ENCODE results near the gene PTCH2.
A peak's percentile ranks its signal among the peaks of the same experiment; 100 is the strongest.
"Not testable (repeated sequence)": the region's sequence is repeated elsewhere in the genome, so short reads cannot be mapped to it uniquely, and the experiment has no call there.

The PTCH2 gene

DNA sequence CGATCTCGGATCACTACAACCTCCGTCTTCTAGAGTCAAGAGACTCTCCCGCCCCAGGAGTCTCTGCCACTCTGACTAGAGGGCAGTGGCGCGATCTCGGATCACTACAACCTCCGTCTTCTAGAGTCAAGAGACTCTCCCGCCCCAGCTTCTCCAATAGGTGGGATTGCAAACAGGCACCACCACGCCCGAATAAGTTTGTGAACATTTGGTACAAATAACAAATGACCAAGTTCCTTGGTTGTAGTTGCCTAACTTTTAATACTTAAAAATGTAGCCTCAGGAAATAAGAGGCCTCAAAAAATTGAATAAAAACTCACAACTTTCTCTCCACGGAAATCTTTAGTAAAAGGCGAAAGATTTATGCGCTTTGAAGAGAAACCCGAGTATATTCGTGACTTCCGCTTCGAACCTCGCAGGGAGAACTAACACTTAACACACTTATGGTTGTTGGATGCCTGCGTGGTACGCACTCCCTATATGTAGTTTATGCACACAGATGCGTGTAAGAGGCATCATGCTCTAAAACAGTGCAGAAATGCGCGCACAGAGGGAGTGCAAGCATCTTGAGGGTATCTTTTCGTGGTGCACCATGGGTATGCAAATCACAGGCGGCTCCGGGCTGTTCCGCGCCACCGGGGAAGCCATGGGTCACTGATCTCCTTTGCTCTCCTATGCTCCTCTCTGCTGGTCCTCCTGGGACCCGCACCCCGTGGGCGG lies 23.3 kb downstream of the PTCH2 start:
- DNase-seq (ENCODE audit: low read depth in 2 of 2): peak; percentile 79 to 86

DNA sequence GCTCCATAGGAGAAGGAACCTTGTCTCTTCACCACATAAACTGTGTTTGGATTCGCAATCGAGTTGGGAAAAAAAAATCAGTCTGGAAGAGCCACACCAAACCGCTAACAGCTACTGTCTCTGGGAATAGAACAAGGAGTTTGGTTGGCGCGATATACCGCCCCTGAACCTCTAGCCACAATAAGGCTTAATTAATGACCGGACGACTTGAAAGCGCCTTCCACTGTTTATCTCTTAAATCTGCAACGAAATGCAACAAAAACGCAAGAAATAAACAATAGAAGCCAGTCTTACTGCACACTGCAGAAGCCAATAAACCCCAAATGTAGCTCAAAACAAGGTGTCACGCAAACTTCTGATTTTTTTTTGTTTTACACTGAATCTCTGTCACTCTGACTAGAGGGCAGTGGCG lies 23.9 kb downstream of the PTCH2 start:
- DNase-seq (ENCODE audit: low read depth in 2 of 2): no peak

DNA sequence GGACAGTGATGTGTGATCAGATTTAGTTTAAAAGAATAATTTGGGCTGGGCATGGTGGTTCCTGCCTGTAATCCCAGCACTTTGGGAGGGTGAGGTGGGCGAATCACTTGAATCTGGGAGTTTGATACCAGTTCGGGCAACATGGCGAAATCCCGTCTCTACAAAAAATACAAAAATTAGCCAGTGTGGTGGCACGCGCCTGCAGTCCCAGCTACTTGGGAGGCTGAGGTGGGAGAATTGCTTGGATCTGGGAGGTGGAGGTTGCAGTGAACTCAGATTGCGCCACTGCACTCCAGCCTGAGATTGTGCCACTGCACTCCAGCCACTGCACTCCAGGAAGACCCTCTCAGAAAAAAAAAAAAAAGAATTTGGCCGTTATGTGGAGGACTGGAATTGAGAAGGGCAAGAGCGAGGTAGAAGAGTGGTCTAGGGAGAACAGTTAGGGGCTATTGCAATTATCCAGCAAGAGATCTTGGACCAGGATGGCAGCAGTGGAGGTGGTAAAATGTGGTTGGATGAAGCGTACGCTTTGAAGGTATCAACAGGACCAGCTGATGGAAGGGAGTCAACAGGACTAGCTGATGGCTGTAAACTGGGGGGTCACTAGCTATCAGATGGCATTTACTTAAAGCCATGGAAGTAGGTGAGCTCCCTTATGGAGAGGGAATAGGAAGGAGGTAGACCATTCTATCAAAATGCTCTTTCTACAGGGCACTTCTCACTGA lies 25.1 kb downstream of the PTCH2 start:
- no peak for DNase-seq (ENCODE audit: low read depth in 2 of 2)

DNA sequence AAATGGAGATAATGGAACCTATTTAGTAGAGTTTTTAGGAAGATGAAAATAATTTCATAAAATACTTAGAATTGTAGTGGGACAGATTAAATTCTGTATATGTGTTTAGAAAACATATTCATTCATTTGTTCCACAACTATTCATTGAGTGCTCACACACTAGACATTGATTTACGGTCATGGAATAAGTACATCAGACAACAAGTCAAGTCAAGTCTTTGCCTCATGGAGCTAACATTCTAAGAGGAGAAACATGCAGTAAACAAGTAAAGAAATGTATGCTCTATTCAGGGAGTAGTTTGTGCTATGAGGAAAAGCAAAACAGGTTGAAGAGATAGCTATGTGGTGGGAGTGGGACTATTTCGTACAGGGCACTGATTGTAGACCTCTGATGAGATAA lies 25.7 kb downstream of the PTCH2 start:
- no peak for DNase-seq (ENCODE audit: low read depth in 2 of 2)

DNA sequence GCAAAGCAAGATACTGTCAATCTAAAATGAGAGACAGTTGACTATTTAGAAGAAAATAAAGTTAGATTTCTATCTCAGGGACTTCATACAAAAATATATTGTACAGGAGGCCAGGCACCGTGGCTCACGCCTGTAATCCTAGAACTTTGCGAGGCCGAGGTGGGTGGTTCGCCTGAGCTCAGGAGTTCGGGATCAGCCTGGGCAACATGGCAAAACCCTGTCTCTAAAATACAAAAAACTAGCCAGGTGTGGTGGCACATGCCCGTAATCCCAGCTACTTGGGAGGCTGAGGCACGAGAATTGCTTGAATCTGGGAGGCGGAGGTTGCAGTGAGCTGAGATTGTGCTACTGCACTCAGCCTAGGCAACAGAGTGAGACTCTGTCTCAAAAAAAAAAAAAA lies 27.1 kb downstream of the PTCH2 start:
- not testable (repeated sequence) for DNase-seq (ENCODE audit: low read depth in 2 of 2)

DNA sequence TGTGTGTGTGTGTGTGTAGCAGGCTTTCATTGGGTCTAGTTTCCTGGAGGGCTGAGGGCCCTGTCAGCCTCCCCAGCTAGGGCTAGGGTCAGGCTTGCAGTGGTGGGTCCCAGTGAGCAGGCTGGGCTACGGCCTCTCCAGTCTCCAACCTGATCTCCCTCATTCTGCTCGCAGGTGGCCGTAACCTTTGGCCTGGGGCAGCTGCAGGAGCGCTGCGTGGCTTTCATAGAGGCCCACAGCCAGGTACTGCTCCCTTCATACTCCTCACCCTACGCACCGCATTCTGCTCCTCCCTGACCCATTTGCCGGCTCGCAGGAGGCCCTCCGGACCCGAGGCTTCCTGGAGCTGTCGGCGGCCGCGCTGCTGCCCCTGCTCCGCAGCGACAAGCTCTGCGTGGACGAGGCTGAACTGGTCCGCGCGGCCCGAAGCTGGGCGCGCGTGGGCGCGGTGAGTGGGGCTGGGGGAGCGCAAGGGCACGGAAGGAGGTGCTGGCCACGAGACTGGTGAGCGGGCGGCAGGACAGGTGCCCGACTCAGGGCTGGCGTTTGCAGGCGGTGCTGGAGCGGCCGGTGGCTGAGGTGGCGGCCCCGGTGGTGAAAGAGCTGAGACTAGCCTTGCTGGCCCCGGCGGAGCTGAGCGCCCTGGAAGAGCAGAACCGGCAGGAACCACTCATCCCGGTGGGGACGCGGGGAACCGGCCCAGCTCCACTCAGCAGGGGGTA lies 30.1 kb downstream of the PTCH2 start:
- DNase-seq (ENCODE audit: low read depth in 2 of 2): no peak

DNA sequence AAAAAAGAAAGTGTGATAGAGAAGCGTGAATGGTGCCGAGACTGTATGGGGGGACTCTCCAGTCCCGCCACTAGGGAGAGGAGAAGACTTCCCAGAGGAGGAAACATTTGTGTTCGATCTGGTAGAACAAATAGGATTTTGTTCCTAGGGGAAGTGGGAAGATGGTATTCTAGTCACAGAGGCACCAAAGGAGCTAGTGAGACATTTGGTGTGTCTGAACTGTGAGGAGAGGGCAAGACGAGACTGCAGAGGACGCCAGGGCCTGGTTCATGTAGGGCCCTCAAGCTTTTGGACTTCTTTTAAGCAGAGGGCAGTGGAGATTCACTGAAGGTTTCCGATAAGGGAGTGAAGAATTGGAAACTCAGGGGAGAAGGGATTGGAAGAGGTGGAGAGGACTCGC lies 31.8 kb downstream of the PTCH2 start:
- no peak for DNase-seq (ENCODE audit: low read depth in 2 of 2)

DNA sequence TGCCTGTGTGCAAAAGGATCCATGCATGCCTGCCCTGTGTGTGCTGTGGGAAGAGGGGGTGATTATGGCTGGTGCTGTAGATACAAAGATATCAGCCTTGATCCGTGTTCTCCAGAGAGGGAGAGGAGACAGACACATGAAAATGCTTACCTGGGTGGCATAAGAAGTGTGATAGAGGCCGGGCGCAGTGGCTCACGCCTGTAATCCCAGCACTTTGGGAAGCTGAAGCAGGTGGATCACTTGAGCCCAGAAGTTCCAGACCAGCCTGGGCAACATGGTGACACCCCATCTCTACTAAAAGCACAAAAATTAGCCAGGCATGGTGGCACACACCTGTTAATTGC lies 32.3 kb downstream of the PTCH2 start:
- DNase-seq (ENCODE audit: low read depth in 2 of 2): not testable (repeated sequence)

DNA sequence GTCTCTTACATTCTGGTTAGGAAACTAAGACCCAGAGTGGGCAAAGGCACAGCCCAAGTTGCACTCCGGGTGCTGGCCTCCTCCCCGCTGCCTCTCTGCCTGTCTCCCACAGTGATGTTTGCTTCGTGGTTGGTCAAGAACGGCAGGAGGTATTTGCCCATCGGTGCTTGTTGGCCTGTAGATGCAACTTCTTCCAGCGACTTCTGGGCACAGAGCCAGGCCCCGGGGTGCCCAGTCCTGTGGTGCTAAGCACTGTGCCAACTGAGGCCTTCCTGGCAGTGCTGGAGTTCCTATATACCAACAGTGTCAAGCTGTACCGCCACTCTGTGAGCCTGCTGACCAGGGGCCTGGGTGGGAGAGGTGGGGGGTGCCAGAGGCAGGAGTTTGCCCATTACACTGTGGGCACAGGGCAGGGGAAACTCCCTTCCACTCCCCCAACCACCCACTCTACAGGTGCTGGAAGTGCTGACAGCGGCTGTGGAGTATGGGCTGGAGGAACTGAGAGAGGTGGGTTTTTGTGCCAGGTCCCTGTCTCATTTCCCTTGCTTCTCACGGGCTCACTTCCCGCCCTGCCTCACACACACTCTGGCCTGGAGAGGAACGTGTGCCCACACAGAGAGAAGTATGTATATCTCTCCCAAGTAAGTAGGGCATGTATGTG lies 32.8 kb downstream of the PTCH2 start:
- DNase-seq (ENCODE audit: low read depth in 2 of 2): no peak

DNA sequence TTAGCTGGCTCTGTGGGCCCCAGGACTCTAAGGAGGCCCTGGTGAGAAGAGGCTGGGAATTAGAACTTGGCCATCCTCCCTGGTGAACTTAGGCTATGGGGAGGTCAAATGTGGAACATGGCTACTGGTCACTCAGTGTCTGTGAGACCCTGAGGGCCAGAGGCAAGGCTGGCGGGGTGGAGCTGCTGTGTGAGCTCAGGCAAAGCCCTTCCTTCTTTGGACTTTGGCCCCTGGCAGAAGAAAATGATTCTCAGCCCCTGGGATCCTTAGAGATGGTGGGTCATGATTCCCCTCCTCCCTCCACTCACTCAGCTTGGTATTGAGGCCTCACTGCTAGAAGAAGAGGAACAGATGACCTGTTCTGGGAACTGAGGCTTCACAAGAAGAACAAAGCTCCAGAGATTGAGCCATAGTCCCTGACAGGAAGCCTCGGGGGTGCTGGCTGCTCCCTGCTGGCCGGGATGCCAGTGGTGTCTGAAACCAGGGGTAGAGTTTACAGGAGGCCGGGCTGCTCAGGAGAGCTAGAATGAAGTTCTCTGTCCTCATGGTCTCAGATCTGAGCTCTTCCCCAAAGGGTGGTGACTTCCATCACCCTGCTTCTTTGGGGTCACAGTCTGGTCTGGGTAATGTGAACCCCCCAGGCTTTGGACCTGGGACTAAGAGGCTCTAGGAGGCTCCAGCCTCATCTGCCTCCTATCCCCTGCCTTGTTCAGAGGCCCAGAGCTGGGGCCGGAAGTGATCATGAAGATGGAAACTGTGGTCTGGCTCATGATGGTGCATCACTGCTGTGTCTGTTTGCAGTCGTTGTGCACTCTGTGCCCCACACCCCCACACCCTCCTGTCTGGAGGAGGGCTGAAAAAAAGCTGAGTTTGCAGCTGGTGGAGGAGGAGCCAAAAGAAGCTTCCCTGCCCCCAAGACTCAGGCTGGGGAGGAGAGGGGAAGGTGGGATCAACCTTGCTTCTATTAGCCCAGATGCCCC lies 33.8 kb downstream of the PTCH2 start:
- DNase-seq (ENCODE audit: low read depth in 2 of 2): peak; percentile 86 to 88

DNA sequence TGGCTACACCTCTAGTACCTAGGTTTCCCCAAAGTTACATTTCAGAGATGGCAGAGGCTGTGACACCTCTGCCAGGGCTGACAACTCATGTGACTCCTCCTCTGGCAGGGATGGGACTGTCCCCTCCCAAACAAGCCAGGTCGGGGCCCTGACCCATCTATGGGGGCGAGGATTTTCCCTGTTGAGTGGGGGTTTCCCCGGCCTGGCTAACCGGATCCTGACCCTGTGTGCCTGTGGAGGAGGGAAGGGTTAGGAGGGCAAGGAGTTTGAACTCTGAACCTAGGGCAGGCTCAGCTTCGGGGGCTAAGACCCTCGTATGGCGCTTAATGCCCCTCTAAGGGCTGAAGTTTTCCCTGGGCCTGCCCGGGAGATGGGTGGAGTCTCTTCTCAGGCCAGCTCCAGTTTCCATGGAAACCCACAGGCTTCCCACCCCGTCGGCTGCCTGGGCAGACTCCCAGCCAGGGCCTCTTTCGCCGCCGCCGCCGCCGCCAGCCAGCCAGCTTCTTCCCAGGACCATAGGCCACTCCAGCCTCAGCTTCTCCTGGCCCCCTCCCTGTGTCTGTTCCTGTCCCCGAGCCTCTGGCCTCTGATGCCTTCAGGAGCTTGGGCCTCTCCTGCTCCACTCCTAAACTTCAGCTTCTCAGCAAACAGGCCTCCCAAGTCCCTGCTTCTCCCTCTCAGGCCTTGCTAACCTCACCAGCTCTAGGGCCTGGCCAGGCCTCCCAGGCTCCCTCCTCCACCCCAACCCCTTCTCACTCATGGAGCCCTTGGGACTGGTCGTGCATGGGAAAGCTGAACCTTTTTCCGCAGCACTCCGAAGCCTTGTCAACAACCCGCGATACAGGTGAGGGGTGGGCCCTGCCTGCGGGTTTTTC lies 34.8 kb downstream of the PTCH2 start, which contains the start of gene BTBD19:
BTBD19 (plus strand) TSS at position 461 of the 875 bp plus-strand sequence; CDS start at position 759, 298 bp downstream.
- peak in 1 of 2 donors; percentile 75 for DNase-seq (ENCODE audit: low read depth in 2 of 2)

DNA sequence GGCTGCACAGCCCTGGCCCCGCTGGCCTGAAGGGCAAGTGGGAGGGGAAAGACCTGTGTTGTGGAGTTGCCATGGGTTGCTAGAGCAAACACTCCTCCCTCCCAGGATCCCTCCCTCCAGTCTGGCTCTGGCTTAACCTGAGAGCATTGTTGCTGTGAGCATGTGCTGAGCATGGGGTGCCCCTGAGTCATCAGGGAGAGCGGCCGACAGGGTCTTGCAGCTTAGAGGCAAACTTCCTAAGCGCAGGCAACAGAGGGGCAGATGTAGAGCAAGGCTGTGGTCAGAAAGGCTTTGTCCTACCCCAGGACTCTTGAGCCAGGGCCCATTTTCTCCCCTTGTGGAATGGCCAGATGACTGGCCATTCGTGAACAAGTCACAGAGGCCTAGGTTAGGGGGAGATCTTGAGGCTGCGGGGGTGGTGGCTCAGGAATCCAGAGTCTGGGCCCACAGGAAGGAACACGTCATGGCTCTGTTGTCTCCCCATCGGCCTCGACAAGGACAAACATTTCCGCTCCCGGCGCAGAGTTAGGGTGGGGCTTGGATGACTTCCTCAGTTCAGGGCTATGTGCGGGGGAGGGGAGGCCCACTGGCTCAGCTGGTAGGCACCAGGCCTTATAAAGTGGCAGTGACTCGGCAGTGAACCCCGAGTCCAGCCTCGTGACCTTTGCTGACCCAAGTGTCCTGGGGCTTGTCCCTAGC lies 35.5 kb downstream of the PTCH2 start:
- DNase-seq (ENCODE audit: low read depth in 2 of 2): peak; percentile 87 to 90

DNA sequence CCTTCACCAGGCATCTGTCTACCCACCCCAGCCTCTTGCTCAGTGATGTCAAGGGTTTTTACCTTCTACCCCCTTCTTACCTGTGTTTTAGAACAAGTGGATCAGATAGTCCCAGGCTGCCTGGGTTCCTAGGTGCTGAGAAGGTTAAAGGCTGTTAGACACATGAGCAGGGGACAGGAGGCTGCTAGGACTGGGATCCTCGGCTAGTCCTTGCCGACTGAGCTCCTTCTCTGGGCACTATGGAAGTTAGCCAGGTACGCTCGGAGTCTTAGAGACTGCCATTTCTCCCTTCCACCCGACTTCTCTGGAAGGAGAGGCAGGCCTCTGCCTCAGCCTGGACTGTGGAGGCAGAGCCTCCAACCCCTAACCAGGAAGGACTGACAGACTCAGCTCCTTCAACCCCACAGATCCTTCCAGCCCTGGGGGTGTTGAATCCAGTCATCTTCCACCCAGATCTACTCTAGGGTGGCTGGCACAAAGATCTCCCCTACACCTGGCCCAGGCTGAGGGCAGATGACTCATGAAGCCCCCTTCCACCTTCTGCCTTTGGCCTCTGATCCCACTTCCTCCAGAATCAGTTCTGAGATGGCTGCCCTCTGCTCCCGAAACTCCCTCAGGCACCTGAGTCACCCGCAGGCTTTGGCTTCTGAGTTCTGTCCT lies 36.2 kb downstream of the PTCH2 start, which contains the start of gene DYNLT4:
DYNLT4 (minus strand) TSS at position 648 of the 660 bp plus-strand sequence. CDS start 683 bp downstream, outside the sequence.
- no peak for DNase-seq (ENCODE audit: low read depth in 2 of 2)

DNA sequence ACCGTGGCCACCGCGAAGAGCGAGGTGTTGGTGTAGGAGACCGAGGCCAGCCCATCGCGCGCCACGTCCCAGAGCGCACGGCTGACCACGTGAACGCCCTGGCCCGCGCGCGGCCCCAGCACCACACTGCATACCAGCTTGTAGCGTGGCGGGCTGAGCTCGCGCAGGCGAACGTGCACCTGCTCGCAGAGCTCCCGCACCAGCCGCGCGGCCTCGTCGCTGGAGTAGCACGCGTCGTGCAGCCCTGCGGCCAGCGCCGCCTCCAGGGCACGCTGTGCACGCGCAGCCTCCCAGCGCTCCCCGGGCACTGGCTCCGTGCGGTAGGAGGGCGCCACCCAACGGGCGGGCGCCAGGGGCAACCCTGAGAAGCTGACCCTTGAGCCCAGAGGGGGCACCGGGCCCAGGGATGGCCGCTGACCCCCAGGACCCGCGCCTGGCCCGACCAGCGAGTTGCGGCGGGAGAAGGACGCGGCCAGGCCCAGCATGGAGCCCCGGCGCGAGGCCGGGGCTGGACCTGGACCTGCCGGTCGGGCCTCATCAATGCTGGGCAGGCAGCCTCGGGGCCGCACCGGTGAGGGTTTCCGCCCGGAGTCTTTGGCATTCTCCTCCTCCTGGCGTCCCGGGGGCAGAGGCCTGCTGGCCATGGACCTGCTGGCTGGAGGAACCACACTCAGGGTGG lies 36.9 kb downstream of the PTCH2 start:
- DNase-seq (ENCODE audit: low read depth in 2 of 2): no peak

DNA sequence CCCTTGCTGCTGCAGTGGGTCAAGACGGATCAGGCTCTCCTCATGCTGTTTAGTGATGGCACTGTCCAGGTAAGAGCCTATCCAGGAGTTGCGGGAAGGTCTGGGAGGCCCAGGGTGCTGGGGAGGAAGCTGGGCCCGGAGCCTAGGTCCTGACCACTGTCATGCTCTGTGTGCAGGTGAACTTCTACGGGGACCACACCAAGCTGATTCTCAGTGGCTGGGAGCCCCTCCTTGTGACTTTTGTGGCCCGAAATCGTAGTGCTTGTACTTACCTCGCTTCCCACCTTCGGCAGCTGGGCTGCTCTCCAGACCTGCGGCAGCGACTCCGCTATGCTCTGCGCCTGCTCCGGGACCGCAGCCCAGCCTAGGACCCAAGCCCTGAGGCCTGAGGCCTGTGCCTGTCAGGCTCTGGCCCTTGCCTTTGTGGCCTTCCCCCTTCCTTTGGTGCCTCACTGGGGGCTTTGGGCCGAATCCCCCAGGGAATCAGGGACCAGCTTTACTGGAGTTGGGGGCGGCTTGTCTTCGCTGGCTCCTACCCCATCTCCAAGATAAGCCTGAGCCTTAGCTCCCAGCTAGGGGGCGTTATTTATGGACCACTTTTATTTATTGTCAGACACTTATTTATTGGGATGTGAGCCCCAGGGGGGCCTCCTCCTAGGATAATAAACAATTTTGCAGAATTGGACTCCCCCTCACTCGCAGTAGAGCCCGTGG lies 37.6 kb downstream of the PTCH2 start:
- no peak for DNase-seq (ENCODE audit: low read depth in 2 of 2)

DNA sequence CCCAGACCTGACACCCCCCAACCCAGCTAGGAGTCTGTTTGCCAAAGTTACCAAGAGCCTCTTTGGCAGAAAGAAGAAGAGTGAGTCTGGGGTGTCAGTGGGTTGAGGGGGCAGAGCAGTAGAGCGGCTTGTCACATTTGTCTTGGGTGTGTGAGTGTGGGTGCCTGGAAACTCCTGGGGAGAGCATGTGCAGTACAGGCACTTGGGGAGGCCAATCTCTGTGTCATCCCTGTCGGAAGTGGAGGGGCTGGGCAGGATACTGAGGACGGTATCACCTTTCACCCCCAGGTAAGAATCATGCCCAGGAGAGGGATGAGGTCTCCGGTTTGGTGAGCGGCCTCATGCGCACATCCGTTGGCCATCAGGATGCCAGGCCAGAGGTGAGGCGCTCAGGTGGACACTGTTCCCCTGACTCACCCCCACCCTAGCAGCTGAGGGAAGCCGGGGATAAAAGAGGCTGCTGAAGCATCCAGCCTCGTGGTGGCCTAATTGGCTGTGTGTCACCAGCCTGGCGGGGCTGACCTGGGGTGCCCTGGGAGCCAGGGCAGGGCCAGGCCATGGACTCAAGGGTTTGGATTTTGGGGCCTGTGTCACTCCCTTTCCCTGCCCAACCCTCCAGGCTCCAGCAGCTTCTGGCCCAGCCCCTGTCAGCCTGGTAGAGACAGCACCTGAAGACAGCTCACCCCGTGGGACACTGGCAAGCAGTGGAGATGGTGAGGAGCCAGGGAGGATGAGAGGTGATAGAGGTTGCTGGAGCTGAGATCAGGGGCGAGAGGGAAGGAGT lies 39.5 kb downstream of the PTCH2 start:
- DNase-seq (ENCODE audit: low read depth in 2 of 2): no peak

DNA sequence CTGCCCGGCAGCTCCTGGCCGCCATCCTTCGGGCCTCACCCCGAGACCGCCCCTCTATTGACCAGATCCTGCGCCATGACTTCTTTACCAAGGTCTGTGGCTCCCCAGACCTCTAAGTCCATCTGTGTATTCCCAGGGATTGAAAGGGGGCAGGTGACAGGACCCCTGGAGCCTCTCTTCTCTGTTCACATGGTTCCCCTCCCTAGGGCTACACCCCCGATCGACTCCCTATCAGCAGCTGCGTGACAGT lies 40.1 kb downstream of the PTCH2 start:
- no peak for DNase-seq (ENCODE audit: low read depth in 2 of 2)

Data from stimulated activated CD4-positive, alpha-beta T cell treated with anti-CD3 and anti-CD28 coated beads, Interleukin-15, amount 100 ng/mL, for 48 hours (primary cell).